ENCODE results near the gene CCDC146. TPM values are rescaled to one million over a fixed set of nuclear protein-coding genes. Genes with fewer than 3 reads are reported as not detected.
A peak's percentile ranks its signal among the peaks of the same experiment; 100 is the strongest.
"Not testable (repeated sequence)": the region's sequence is repeated elsewhere in the genome, so short reads cannot be mapped to it uniquely, and the experiment has no call there.

Gene CCDC146
- total RNA-seq, 1 experiment from 2014 or later: 1.2 TPM

DNA sequence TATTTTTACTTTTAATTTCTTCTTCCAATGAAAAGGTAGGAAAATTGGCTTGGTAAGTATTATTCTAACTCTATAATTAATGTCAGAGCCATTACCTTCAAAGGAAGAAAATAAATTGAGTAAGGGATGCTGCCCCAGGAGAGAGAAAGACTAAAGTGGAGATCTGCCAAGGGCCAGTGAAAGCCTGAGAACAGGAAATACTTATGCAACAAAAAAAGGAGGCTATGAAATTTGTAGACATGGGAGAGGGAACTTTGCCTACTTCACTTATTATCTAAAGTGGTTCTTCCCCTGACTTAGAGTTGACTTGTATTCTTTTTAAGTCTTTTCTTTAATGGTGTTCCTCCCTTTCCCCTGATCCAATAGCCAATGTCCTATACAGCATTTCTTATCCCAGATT is 29.8 kb downstream of the CCDC146 start:
- DNase-seq (ENCODE audit: low spot score): not testable (repeated sequence)

DNA sequence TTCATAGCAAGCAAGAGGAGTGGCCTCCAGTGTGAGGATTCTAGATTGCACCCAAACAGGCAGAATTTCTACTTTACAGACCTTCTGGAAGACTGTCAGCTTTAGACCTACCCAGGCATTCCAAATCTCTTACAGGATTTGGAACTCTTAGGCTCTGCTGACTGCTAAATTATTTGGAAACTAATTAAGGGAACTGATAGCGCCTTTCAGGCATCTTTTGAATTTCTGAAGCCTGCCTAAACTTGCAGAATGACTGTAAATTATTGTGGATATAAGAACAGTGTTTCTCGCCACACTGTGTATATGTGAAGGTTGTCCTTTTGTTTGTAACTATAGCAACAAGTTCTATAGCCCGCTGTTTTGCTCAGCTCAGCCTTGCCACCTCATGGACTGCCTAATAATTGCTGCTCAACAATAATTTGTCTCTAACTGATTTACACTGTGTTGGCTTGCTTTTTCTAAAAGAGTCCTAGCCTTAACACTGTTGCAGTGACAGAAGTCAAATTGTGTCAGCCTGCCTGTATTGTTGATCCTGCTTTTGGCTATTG is 32.6 kb downstream of the CCDC146 start:
- DNase-seq (ENCODE audit: low spot score): not testable (repeated sequence)

DNA sequence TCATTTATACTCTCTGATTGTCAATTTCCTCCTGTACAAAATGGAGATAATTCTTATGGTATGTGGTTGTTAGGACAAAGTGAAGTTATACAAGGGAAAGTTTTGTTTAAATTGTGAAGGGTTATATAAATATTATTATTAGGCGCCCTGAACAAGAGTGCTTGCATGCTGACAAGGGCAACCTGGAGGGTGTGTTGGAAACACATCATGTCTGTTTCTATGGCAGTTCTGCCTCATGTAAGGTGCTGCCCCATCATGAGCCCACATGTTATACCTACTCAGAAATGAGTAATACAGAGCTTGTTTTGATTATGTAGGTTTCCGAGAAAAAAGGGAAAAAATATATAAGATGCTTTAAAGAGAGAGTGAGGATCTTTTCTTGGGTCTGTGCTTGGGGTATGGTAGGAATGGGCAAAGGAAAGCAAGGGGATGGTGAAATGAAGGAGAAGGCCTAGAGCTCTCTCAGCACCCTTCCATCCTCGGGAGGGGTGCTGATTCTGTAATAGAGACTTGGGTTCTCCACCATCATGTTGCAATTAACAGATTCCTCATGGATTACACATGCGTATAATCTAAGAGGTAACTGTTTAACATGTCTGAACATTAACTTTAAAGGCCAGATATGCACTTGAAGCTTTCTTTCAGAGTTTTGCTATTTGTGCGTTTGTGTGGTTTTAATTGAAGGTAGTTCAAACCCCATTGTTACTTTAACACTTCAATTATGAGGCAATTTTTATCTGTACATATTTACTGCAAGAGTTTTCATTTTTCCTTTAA is 33.4 kb downstream of the CCDC146 start:
- not testable (repeated sequence) for DNase-seq (ENCODE audit: low spot score)

DNA sequence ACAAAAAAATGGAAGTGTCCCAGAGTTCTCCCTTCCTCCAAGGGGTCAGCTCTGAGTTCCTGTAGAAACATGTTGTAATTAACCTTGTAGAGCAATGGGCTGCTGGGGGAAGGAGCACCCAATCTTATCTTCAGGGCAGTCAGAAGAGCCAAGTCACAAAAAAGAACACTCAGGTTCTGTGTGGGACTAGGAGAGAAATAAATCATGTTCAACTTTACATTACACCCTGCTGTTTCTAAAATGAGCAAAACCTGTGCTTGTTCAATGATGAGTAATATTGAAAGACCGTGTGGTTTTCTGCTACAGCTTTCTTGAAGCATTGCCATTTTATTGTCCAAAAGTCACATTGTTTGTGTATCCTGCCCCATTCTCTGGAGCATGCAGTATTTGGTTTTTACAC is 34.6 kb downstream of the CCDC146 start:
- DNase-seq (ENCODE audit: low spot score): not testable (repeated sequence)

DNA sequence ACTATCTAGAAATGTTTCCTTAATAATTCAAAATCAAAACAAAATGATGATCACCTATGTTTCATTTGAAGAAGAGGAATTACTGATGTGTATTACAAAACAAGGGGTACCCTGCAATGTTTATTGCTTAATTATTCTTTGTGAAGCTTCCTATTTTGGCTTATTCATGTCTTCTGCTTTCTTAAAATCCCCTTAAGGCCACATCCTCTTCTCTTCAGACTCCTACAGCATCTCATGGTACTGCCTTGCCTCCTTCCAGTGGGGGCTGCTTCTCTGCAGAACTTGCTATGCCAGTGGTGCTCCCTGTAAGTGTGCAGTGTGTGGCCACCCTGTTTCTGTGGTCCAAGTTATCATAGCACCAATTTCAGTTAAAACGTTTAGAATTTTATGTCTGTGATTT is 35.0 kb downstream of the CCDC146 start:
- peak; percentile 17 for DNase-seq (ENCODE audit: low spot score)

DNA sequence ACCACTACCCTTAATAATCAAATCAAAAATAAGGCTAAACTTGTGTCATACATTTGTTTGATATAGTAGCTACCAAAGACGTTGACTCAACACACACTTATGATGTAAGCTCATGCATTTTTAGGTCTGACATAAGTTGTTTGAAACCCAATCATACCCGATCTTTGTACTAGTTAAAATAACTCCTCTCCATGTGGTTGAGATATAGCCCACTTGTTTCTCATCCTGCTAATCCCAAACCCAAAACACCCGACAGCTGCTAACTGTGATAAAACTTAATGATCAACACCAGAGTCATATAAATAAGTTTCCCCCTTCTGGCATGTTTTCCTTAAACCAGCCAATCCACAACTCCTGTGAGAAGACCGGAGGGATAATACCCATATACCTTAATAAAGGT is 48.7 kb downstream of the CCDC146 start:
- not testable (repeated sequence) for DNase-seq (ENCODE audit: low spot score)

DNA sequence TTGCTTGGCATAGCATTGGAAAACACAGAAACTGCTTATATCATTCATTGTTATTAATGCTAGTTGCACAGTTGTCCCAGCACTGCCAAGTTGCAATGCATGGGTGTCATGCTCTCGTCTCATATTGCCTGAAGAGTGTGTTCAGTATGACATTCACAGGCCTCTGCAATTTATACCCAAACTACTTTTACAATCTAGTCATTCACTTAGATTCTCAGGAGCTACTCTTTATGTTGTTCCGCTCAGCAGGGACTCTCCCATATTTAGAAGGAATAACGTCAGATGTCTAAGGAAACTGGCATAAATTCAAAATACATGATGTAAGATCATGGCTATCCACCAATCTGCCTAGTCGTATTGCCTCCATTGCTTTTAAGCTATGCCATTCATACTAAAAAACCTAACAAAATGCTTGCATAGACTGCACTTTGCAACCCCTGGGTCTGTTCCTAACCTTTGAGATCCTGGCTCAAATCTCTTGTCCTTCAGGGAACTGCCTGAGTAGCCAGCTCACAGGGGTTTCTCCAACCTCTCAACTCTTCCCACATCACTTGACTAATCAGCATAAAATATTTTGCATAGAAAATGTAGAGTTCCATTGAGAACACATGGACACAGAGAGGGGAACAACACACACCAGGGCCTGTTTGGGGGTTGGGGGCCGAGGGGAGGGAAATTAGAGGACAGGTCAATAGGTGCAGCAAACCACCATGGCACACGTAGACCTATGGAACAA is 50.2 kb downstream of the CCDC146 start:
- not testable (repeated sequence) for DNase-seq (ENCODE audit: low spot score)

DNA sequence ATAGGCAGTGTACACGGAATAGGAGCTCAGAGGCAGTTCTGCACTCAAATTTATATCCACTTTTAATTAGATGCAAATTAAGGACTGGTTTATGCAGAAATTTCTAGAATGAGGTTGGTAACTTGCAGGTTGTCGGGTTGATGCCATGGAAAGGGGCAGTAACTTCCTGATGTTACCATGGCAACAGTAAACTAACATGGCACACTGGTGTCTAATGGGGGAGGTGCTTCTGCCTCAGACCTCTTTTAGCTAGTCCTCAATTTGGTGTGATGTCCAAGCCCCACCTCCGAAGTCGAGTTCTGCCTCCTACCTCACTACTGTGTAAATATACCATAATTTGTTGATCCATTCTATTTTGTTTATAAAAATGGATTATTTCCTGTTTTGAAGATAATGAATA is 52.0 kb downstream of the CCDC146 start:
- not testable (repeated sequence) for DNase-seq (ENCODE audit: low spot score)

DNA sequence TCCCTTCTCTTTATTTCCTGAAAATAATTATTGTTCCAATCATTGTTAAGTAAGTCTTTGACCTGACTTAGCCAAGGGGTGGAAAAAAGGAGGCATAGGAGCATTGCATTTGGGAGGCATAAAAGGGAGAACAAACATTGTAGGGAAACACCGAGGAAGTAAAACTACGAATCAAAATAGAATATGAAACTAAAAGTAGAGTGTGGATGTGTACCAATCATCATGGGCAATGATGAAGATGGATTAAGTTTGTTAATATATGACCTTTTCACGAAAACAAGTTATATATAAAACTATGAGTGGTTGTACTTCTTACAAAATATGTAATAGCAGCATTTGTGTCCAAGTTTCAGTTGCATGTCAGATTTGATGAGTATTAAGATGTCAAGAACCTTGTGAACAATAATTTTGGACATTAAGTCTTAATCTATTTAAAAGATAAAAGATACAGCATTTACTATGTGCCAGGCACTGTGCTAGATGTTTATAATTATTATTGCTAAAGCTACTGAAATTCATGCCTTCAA is 52.9 kb downstream of the CCDC146 start:
- DNase-seq (ENCODE audit: low spot score): not testable (repeated sequence)

DNA sequence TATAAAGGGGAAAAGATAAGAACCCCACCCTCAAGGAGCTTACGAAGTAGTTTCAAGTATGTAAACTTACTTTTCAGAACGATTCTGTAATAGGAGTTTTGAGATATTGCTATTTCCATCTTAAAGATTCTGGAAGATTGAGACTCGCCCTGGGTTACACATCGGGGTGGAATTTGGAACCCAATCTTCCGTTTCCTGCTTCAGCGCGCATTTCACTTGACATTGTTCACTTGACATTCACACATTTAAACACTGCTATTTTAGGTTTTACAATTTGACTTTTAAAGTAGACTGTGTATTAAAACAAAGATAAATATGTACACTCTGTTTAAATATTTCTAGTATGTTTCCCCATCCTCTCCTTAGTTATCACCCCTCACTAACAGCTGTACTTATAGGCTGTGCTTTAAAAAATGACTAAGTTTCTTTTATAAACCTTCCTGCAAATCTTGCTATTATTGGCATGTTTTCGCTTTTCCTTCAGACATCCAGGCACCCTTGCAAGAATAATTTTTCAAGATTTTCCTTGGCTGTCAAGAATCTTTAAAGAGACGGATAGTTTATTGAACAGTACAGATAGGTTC is 55.0 kb downstream of the CCDC146 start:
- DNase-seq (ENCODE audit: low spot score): not testable (repeated sequence)

DNA sequence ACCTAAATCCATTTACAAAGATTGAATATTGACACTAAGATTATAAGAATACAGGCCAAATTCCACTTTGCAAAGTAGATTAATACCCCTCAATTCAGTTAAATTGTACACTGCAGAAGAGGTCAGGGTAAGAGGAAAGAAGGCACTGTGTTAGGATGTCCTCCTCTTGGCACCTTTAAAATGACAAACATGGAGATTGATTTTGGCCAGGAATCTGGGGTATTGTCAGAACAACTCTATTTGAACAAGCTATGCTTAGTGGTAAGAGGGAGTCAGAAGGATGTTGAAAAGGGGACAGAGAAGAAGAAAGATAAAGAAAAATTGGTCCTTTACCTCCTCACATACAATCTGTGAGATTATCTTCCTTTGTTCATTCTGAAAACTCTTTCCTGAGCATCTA is 55.6 kb downstream of the CCDC146 start:
- DNase-seq (ENCODE audit: low spot score): not testable (repeated sequence)

DNA sequence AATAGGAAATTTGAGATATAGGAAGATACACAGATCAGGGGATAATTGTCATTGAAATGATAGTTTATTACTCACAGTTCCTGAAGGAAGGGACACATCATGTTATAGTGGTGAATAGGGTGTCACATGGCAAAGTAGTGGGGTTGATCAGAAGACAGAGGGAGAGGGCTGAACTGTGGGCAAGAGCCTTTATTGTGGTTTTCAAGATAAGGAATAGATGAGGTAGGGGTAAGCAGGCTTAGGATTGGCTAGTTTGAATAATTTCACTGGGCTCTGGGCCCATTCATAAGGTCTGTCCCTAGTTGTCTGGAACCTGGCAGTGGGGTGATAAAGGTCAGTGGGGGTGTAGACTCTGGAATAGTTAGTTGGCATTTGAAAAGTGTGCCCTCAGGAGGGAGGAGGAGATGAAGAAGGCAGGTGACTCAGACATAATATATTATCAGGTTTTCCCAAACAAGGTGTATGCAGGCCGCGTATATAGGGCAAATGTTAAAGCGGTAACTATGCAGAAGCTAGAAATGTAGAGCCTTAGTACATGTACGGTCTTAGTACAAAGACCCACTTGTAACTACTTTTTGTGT is 58.7 kb downstream of the CCDC146 start:
- no peak for DNase-seq (ENCODE audit: low spot score)

DNA sequence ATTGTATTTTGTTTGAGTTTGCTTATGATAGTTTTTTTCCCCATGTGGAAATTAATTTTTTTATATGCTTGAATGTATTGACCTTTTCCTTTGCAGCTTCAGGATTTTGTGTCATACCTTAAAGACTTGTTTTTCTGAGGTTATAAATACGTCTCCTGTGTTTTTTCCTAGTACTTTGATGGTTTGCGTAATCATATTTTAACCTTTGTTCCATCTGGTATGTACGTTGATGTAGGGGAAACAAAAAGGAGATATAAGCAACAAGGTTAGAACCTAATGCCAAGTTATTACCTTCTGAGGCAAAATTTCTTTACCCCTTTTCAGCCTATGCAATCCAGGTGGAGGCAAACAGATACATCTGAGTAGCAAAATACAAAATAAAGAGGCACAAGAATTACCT is 59.3 kb downstream of the CCDC146 start:
- DNase-seq (ENCODE audit: low spot score): no peak

DNA sequence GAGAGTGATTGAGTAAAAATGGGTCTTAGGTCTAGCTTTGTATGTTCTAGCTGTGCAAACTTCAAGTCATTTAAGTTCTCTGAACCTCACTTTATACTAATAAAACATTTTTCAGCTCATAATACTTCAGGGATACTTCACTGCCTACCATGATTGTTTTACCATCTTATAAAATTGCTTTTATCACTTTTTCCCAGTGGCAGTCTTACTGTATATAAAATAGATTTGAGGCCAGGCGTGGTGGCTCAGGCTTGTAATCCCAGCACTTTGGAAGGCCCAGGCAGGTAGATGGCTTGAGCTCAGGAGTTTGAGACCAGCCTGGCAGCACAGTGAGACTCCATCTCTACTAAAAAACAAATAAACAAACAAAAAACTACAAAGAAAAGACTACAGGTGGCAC is 59.8 kb downstream of the CCDC146 start:
- no peak for DNase-seq (ENCODE audit: low spot score)

DNA sequence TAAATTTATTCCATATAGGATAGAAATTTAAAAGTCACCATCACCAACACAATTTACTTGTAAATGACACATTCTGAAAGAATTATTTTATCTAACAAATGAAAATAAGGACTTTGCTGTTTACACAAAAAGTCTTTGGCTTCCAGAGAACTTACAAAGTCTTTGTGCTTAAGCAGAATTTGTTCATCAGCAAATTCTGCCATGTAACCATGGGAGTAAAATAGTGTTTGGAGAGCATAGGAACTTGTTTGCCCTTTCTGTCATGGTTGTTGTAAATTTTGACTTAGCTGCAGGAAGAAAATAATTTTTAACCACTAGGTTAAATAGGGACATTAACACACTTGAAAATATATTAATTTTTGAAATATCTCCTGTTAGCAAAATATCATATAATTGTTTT is 62.0 kb downstream of the CCDC146 start:
- no peak for DNase-seq (ENCODE audit: low spot score)

DNA sequence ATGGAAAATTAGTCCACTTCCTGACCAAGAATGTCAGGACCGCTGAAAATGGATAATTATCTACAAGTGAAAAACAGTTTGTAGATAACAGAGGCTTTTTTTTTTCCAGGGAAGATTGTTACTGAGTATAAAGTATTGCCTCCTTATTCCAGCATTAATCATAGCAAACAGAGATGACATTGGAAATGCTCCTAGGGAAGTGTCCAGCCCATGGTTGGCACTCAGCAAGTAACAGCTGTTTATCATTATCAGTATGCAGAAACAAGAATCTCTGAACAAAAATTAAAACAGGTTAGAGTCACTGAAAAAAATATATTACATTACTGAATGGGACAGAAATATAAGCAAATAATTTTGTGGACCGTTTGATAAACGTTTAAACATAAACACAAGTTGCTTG is 62.6 kb downstream of the CCDC146 start:
- no peak for DNase-seq (ENCODE audit: low spot score)

DNA sequence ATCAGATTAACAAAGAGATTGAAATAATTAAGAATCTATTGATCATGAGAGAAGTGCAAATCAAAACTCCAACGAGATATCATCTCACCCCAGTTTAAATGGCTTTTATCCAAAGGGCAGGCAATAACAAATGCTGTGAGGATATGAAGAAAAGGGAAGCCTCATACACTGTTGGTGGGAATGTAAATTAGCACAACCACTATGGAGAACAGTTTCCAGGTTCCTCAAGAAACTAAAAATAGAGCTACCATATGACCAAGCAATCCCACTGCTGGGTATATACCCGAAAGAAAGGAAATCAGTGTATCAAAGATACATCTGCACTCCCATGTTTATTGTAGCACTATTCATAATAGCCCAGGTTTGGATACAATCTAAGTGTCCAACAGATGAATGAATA is 63.5 kb downstream of the CCDC146 start:
- DNase-seq (ENCODE audit: low spot score): no peak

DNA sequence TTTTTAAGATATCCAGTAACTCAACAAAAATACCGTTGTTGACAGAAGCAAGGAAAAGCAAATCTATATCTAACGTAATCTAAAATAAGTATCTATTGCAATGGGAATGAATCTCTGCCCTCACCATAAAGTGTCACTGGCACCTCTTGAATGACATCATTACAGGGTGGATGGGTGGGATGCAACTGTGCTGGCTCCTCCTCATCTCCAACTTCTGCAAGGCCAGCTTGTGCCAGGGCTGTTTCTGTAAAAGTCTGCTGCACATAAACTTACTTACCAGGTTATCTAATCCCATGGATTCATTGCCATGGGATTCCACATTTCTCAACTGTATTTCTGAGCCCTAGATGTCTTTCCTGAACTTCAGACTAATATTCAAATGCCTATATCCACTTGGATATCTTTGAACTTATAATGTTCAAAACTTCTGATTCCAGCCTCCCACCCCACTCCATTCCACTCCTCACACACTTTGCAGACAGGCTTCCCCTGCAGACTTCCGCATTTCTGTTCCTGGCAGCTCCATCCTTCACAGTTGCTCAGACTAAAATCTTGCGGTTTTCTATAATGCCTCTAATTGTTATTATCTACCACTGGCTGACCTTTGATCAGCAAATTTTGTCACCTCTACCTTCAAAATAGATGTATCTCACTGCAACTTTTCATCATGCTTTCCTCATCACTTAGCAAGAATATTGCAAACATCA is 66.5 kb downstream of the CCDC146 start:
- no peak for DNase-seq (ENCODE audit: low spot score)

DNA sequence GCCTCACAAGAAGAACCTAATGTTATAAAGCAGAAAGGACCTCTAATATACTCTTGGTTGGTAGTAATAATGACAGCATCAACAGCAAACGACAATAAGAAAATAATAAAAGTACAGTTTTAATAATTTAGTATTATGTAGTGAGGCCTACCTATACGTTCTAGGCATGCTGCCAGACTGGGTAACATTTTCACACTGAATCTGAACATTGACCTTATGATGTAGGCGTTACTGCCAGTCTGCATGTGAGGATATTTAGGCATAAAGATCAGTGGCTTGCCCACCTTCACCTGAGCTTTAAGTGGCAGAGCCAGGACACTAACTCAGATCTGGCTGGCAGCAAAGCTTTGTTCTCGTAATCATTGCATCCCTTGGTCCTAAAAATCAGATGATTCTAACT is 74.7 kb downstream of the CCDC146 start:
- DNase-seq (ENCODE audit: low spot score): no peak

DNA sequence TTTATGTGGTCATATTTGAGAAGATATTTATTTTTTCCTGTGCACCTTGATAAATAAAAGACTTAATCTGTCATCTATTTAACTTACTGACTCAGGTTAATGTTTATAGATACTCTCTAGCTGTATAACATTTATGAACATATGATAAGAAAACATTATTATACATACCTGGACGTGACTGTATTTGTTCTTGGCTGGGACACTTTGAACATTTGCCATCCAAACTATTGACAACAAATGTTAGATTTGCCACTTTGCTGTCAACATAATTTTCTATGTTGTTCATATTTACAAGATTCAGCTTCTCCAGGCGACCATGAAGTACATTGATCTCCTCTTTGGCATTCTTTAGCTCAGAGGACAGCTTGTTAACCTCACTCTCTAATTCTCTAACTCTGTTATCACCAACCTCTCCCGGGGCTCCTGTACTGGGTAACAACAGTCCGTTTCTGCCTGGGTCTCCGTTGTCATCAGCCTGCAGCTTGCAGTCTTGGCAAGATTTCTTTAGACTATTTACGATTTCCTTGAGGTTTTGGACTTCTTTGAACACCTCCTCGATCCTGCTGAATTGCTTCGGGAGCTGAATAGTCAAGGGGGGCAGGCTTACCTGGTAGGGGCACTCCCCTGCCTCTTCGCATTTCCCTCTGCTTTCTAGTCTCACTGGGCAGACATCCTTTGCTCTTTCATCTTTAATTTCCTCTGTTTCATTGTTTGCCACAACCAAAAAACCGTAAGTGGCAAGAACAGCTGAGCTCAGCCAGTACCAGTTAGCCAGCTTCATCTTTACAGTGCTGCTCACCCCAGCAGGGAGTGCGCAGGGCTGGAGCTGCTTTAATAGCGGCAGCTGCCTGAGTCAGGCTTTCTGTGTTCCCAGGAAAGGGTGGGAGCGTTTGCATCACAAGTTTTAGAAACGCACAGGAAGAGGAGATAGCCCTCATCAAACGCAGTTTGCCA is 76.9 kb downstream of the CCDC146 start, which contains the start of gene FGL2:
FGL2 (minus strand) TSS at position 807 of the 954 bp plus-strand sequence; CDS start at position 781, 26 bp downstream.
- DNase-seq (ENCODE audit: low spot score): peak; percentile 48
